ENCODE data around the gene RHBDL1.

The RHBDL1 gene

GRCh38 chr16:662095-662494 lies 13.4 kb upstream of the RHBDL1 start:
- Histone ChIP-seq H3K9me3 (ENCODE audit: insufficient read depth, low read length, severe bottlenecking) (no peaks in the 10 kb centered on the region), H3K79me2 (ENCODE audit: insufficient read depth, low read length) (0 out of 2 replicates have a peak, but pooled peaks cover under 1% of the 10 kb centered on the region), H3K4me3 (ENCODE audit: low read depth in 1 of 2, low read length in 2 of 2) (no peak overlapping the region), H3K27me3 (ENCODE audit: insufficient read depth, low read length, poor library complexity) (no peaks in the 10 kb centered on the region), H3K36me3 (ENCODE audit: insufficient read depth, low read length) (peaks cover 64% of the 10 kb centered on the region), H3K27ac (ENCODE audit: low read length) (no peak overlapping the region), H4K20me1 (ENCODE audit: insufficient read depth, low read length) (peaks cover 23% of the 10 kb centered on the region), H3K4me1 (ENCODE audit: insufficient read depth, low read length) (peaks cover 4% of the 10 kb centered on the region), H3K4me2 (ENCODE audit: insufficient read depth, low read length) (no peak overlapping the region), H3K9ac (ENCODE audit: low read depth, low read length) (no peak overlapping the region), H2AFZ (ENCODE audit: low read depth, low read length) (no peak overlapping the region)
- TF ChIP-seq EZH2 (IDR thresholded peaks at IDR 0.05; ENCODE audit: borderline replicate concordance, low read depth, low read length, severe bottlenecking) (no peak), CTCF (IDR thresholded peaks at IDR 0.05; ENCODE audit: borderline replicate concordance, extremely low read depth, low read length, poor library complexity, severe bottlenecking) (no peak)
- DNase-seq (no peak), ATAC-seq (ENCODE audit: insufficient read depth, low read depth) (no peak)

GRCh38 chr16:662597-662996 lies 12.9 kb upstream of the RHBDL1 start:
- Histone ChIP-seq H4K20me1 (ENCODE audit: insufficient read depth, low read length) (peaks cover 23% of the 10 kb centered on the region), H3K4me1 (ENCODE audit: insufficient read depth, low read length) (peaks cover 9% of the 10 kb centered on the region), H3K36me3 (ENCODE audit: insufficient read depth, low read length) (peaks cover 63% of the 10 kb centered on the region), H3K79me2 (ENCODE audit: insufficient read depth, low read length) (peaks cover 5% of the 10 kb centered on the region), H3K27ac (ENCODE audit: low read length) (no peak overlapping the region), H2AFZ (ENCODE audit: low read depth, low read length) (no peak overlapping the region), H3K9ac (ENCODE audit: low read depth, low read length) (no peak overlapping the region), H3K27me3 (ENCODE audit: insufficient read depth, low read length, poor library complexity) (no peaks in the 10 kb centered on the region), H3K4me3 (ENCODE audit: low read depth in 1 of 2, low read length in 2 of 2) (no peak overlapping the region), H3K9me3 (ENCODE audit: insufficient read depth, low read length, severe bottlenecking) (no peaks in the 10 kb centered on the region), H3K4me2 (ENCODE audit: insufficient read depth, low read length) (no peak overlapping the region)
- TF ChIP-seq EZH2 (IDR thresholded peaks at IDR 0.05; ENCODE audit: borderline replicate concordance, low read depth, low read length, severe bottlenecking) (no peak), CTCF (IDR thresholded peaks at IDR 0.05; ENCODE audit: borderline replicate concordance, extremely low read depth, low read length, poor library complexity, severe bottlenecking) (no peak)
- DNase-seq (no peak), ATAC-seq (ENCODE audit: insufficient read depth, low read depth) (no peak)

GRCh38 chr16:666572-666971 lies 8.9 kb upstream of the RHBDL1 start:
- ATAC-seq (ENCODE audit: insufficient read depth, low read depth) (no peak), DNase-seq (no peak)
- no peaks in the 10 kb centered on the region for H3K9me3 ChIP-seq (ENCODE audit: insufficient read depth, low read length, severe bottlenecking)

More at GRCh38 chr16:666572-666971, 8.9 kb upstream of the RHBDL1 start:
- Histone ChIP-seq H3K27me3 (ENCODE audit: insufficient read depth, low read length, poor library complexity) (no peaks in the 10 kb centered on the region), H2AFZ (ENCODE audit: low read depth, low read length) (no peak overlapping the region), H3K9ac (ENCODE audit: low read depth, low read length) (peak overlapping the region; percentile 99; the same call in 1 of the 2 replicates), H3K79me2 (ENCODE audit: insufficient read depth, low read length) (peaks cover 40% of the 10 kb centered on the region), H3K4me3 (ENCODE audit: low read depth in 1 of 2, low read length in 2 of 2) (no peak overlapping the region; a peak in 1 of 4 replicates), H3K4me2 (ENCODE audit: insufficient read depth, low read length) (peak overlapping the region; percentile 95), H4K20me1 (ENCODE audit: insufficient read depth, low read length) (peaks cover 25% of the 10 kb centered on the region), H3K36me3 (ENCODE audit: insufficient read depth, low read length) (peaks cover 65% of the 10 kb centered on the region), H3K4me1 (ENCODE audit: insufficient read depth, low read length) (peaks cover 31% of the 10 kb centered on the region), H3K27ac (ENCODE audit: low read length) (no peak overlapping the region; the same call in 1 of the 2 replicates)
- no peak for TF ChIP-seq CTCF (IDR thresholded peaks at IDR 0.05; ENCODE audit: borderline replicate concordance, extremely low read depth, low read length, poor library complexity, severe bottlenecking)
- TF ChIP-seq EZH2 (IDR thresholded peaks at IDR 0.05; ENCODE audit: borderline replicate concordance, low read depth, low read length, severe bottlenecking) = no peak
